Loucy (cell line): ENCODE results near the gene SMCR8.

Source experiments
- CTCF ChIP-seq: fragments of 200-600 bp; sonication (generic); conservative IDR thresholded peaks from 2 replicates; pipeline ENCODE4 v1.5.1; 2014; ENCODE audit warnings: mild to moderate bottlenecking, antibody characterized with exemption, low read length
- EZH2phosphoT487 ChIP-seq: fragments of 200-600 bp; IDR thresholded peaks from 2 replicates; pipeline ENCODE4 v1.6.1; 2018; ENCODE audit warnings: antibody characterized with exemption, mild to moderate bottlenecking, moderate library complexity, borderline replicate concordance

- TF ChIP-seq EZH2phosphoT487 (no peak), CTCF (no peak)
Measured at GRCh38 chr17:18353541-18353940, 38.4 kb downstream of the SMCR8 start.
